ACC112 (cell line): ENCODE measurements around the gene CCL16.
A peak's percentile ranks its signal among the peaks of the same experiment; 100 is the strongest.

Experiments used
- H2AFZ ChIP-seq: fragments of 200-600 bp; sonication (generic); one replicate; pipeline ENCODE4 v1.6.0; 2017; ENCODE audit warnings: antibody characterized with exemption, low read length; ENCODE audit not compliant: unreplicated experiment
- H3K27ac ChIP-seq: fragments of 200-600 bp; sonication (generic); 2 replicates; pipeline ENCODE4 v1.5.1; 2014; ENCODE audit warnings: low read depth, mild to moderate bottlenecking, antibody characterized with exemption, low read length, moderate library complexity
- H3K27me3 ChIP-seq: fragments of 200-600 bp; sonication (generic); 2 replicates; pipeline ENCODE4 v1.6.1; 2014; ENCODE audit warnings: mild to moderate bottlenecking, antibody characterized with exemption, low read length, moderate library complexity, mixed read lengths; ENCODE audit not compliant: insufficient read depth
- H3K36me3 ChIP-seq: fragments of 200-600 bp; sonication (generic); 2 replicates; pipeline ENCODE4 v1.6.1; 2016; ENCODE audit warnings: mild to moderate bottlenecking, antibody characterized with exemption, low read length, moderate library complexity, mixed read lengths; ENCODE audit not compliant: insufficient read depth
- H3K4me1 ChIP-seq: fragments of 200-600 bp; sonication (generic); one replicate; pipeline ENCODE4 v1.6.1; 2016; ENCODE audit warnings: low read length, mixed read lengths; ENCODE audit not compliant: insufficient read depth, unreplicated experiment, control insufficient read depth
- H3K4me3 ChIP-seq: fragments of 200-600 bp; sonication (generic); 2 replicates; pipeline ENCODE4 v1.5.1; 2014; ENCODE audit warnings: mild to moderate bottlenecking, low read depth, low read length
- H3K79me2 ChIP-seq: fragments of 200-600 bp; sonication (generic); one replicate; pipeline ENCODE4 v1.6.0; 2016; ENCODE audit warnings: low read length; ENCODE audit not compliant: control insufficient read depth, unreplicated experiment, insufficient read depth

CCL16 gene

GRCh38 chr17:35984140-35984539 is 2.8 kb upstream of the CCL16 start:
- H3K4me3 ChIP-seq: no peak overlapping the region
- no peak overlapping the region for H3K27ac ChIP-seq

DNA sequence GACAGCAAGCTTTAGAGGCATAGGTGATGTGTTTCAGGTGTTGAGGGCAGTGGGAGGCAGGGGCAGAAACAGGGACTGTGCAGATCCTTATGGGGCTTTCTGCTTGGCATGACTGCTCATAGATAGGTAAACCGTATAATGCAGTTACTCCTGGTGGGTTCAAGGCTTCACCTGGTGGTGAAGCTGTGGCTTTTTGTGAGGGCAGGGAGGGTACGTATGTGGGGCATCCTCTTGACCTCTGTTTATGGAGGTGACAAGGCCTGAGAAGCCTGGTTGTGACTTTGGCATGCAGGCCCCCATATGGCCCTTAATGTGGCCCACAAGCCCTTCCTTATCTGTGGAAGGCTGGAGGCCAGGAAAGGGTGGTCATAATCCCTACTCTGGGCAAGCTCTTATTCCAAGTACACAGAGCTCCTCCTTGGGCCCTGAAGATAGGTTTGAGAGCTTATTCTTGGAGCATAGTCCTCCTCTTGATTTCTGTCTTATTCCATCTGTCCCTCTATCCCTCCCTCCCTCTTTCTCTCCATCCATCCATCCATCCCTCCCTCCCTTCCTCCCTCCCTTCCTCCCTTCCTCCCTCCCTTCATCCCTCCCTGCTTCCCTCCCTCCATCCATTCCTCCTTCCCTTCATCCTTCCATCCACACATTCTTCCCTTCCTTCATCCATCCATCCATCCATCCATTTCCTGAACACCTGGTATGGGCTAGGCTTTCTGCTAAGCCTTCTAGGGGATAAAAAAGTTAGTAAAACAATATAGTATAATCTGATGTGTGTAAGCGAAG is 1.3 kb upstream of the CCL16 start:
- H2AFZ ChIP-seq: no peak overlapping the region
- H3K36me3 ChIP-seq: no peaks in the 10 kb centered on the region
- H3K27me3 ChIP-seq: peaks cover 32% of the 10 kb centered on the region
- no peaks in the 10 kb centered on the region for H3K79me2 ChIP-seq
- no peak overlapping the region for H3K4me3 ChIP-seq
- H3K4me1 ChIP-seq: no peaks in the 10 kb centered on the region
- no peak overlapping the region for H3K27ac ChIP-seq

More at GRCh38 chr17:35984140-35984539, 2.8 kb upstream of the CCL16 start:
- Histone ChIP-seq H3K36me3 (no peaks in the 10 kb centered on the region), H3K4me1 (no peaks in the 10 kb centered on the region), H2AFZ (no peak overlapping the region), H3K27me3 (peaks cover 32% of the 10 kb centered on the region), H3K79me2 (no peaks in the 10 kb centered on the region)

- no peaks in the 10 kb centered on the region for H3K79me2 ChIP-seq
- peaks cover 28% of the 10 kb centered on the region for H3K27me3 ChIP-seq
- no peaks in the 10 kb centered on the region for H3K4me1 ChIP-seq
- no peak overlapping the region for H2AFZ ChIP-seq
- no peaks in the 10 kb centered on the region for H3K36me3 ChIP-seq
- no peak overlapping the region for H3K4me3 ChIP-seq
- no peak overlapping the region for H3K27ac ChIP-seq
Observed at GRCh38 chr17:35981908-35982330, 622 bp upstream of the CCL16 start.

GRCh38 chr17:35978346-35978745 is 3.0 kb downstream of the CCL16 start:
- Histone ChIP-seq H3K4me3 (no peak overlapping the region), H3K36me3 (no peaks in the 10 kb centered on the region), H3K4me1 (peaks cover 8% of the 10 kb centered on the region), H3K27me3 (peaks cover 9% of the 10 kb centered on the region), H2AFZ (no peak overlapping the region), H3K79me2 (no peaks in the 10 kb centered on the region), H3K27ac (no peak overlapping the region)

- Histone ChIP-seq H2AFZ (no peak overlapping the region), H3K27ac (no peak overlapping the region), H3K4me3 (no peak overlapping the region), H3K79me2 (no peaks in the 10 kb centered on the region), H3K27me3 (peaks cover 7% of the 10 kb centered on the region; the same call in 1 of the 2 replicates), H3K4me1 (peaks cover 13% of the 10 kb centered on the region), H3K36me3 (no peaks in the 10 kb centered on the region)
Observed at GRCh38 chr17:35977509-35977908, 3.8 kb downstream of the CCL16 start.

DNA sequence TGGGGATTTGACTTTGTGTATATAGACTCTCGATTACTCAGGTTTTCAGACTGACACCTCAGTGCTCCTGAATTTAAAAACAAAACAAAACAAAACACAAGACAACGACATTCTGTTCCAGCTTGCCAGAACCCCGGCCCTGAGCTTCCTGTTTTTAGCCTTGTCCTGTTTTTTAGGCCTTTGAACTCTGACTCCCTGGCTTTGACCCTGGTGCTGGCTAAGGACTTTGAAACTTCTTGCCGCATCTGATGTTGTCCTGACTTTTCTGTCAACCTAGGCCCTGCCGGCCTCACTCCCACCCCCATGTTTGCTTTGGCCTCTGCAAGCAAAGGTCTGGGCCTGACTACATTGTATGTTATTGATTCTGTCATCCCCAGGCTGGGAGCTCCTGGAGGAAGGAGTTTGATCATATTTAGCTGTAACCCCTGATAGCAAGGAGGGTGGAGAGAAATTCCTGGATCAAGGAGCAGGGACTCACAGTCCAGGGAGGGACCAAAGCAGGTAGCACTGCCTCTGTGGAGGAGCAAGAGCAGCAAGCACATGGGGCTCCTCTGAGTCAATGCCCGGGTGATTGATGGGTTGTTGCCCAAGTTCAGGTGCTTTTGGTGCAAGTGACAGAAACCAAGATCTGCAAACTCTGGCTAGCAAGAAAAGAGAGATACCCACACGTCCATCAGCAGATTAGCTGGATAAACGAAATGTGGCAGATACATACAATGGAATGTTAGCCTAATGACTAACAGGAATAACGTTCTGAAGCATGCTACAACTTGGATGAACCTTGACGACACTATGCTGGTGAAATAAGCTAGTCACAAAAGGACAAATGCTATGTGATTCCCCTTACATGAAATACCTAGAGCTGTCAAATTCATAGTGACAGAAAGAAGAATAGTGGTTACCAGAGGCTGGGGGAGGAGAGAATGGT is 7.7 kb downstream of the CCL16 start:
- H2AFZ ChIP-seq: peak overlapping the region; percentile 90

DNA sequence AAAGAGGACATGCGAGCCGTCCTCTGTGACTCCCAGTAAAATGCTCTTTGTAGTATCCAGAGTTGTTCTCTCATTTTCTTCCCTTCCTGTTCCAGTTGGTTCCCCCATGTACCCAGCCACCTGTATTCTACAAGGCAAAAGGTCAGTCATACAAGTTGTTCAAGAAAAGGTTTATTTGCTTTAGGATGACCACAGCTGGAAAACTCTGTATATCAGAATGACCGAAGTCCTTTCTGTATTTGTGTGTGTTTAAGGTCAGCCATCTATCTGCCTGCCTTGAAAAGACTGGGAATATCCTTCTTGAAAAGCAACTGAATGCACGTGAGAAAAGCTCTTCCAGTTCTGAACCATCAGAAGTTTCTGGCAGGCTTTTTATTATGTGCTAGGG is 8.4 kb downstream of the CCL16 start:
- Histone ChIP-seq H3K27me3 (no peaks in the 10 kb centered on the region), H2AFZ (peak overlapping the region; percentile 90), H3K36me3 (no peaks in the 10 kb centered on the region), H3K79me2 (no peaks in the 10 kb centered on the region), H3K27ac (peak overlapping the region; percentile 11), H3K4me1 (peaks cover 13% of the 10 kb centered on the region), H3K4me3 (no peak overlapping the region)

More for the DNA sequence above, 7.7 kb downstream of the CCL16 start:
- no peaks in the 10 kb centered on the region for H3K27me3 ChIP-seq
- no peak overlapping the region for H3K4me3 ChIP-seq
- H3K4me1 ChIP-seq: peaks cover 13% of the 10 kb centered on the region
- H3K27ac ChIP-seq: peak overlapping the region; percentile 11
- no peaks in the 10 kb centered on the region for H3K36me3 ChIP-seq
- no peaks in the 10 kb centered on the region for H3K79me2 ChIP-seq

DNA sequence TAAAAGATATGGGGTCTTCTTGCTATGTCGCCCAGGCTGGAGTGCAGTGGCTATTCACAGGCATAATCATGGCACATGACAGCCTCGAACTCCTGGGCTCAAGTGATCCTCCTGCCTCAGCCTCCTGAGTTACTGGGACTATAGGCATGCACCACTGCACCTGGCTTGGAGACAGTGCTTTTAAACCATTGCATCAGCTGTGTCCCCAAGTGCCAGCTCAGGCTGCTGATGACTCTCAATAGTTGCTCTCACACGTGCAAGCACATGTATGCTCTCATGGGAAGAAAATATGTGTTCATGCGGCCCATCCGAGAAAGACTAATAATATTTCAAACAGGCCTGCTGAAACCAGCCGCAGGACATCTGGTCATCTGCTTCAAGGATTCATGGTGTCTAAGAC is 8.8 kb downstream of the CCL16 start:
- H2AFZ ChIP-seq: no peak overlapping the region
- no peak overlapping the region for H3K27ac ChIP-seq
- no peaks in the 10 kb centered on the region for H3K27me3 ChIP-seq
- peaks cover 13% of the 10 kb centered on the region for H3K4me1 ChIP-seq
- H3K79me2 ChIP-seq: no peaks in the 10 kb centered on the region
- H3K4me3 ChIP-seq: no peak overlapping the region
- H3K36me3 ChIP-seq: no peaks in the 10 kb centered on the region

DNA sequence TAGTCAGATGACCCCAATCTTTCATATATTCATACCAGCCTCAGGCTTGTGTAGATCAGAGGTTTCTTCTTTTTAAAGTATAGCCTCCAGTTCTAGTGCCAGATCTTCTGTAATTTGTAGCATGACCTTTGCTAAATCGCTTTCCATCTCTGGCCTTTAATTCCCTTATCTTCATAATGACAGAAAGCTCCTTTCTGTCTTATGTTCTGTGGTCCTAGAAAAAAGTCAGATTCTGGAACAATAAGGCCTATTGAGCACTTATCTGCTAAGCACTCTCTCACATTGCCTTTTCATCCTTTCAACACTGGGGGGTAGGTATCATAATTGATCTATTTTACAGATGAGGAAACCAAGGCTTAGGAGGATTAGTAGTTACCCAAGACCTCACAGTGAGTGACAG is 9.2 kb downstream of the CCL16 start:
- H3K27me3 ChIP-seq: no peaks in the 10 kb centered on the region
- no peak overlapping the region for H3K4me3 ChIP-seq
- no peaks in the 10 kb centered on the region for H3K36me3 ChIP-seq
- peaks cover 13% of the 10 kb centered on the region for H3K4me1 ChIP-seq
- H3K27ac ChIP-seq: no peak overlapping the region
- no peak overlapping the region for H2AFZ ChIP-seq
- H3K79me2 ChIP-seq: no peaks in the 10 kb centered on the region

- Histone ChIP-seq H3K79me2 (no peaks in the 10 kb centered on the region), H3K4me1 (peaks cover 13% of the 10 kb centered on the region), H3K27me3 (no peaks in the 10 kb centered on the region), H3K4me3 (no peak overlapping the region), H3K36me3 (no peaks in the 10 kb centered on the region), H3K27ac (no peak overlapping the region), H2AFZ (no peak overlapping the region)
Observed at GRCh38 chr17:35969558-35970380, 11.5 kb downstream of the CCL16 start.
